Nephron progenitor cell (in vitro differentiated cells): ENCODE results near the gene SPR.
A peak's percentile ranks its signal among the peaks of the same experiment; 100 is the strongest.

Experiments
- DNase-seq: peaks from one replicate; pipeline ENCODE4 v3.0.0; 2021
- H3K27ac Mint-ChIP-seq: 2 replicates; pipeline ENCODE4 v1.8.0; 2021; ENCODE audit warnings: mild to moderate bottlenecking, moderate library complexity, mixed read lengths
- H3K27me3 Mint-ChIP-seq: 2 replicates; pipeline ENCODE4 v1.8.0; 2021; ENCODE audit warnings: mild to moderate bottlenecking, low read depth, mixed read lengths; ENCODE audit not compliant: poor library complexity
- H3K36me3 Mint-ChIP-seq: 2 replicates; pipeline ENCODE4 v1.8.0; 2021; ENCODE audit warnings: low read depth, mixed read lengths
- H3K4me1 Mint-ChIP-seq: 2 replicates; pipeline ENCODE4 v1.8.0; 2021; ENCODE audit warnings: mixed read lengths
- H3K4me3 Mint-ChIP-seq: 2 replicates; pipeline ENCODE4 v1.8.0; 2021; ENCODE audit warnings: mild to moderate bottlenecking, moderate library complexity, mixed read lengths
- H3K9me3 Mint-ChIP-seq: 2 replicates; pipeline ENCODE4 v1.8.0; 2021; ENCODE audit warnings: mild to moderate bottlenecking, moderate library complexity, mixed read lengths
- CTCF ChIP-seq: fragments of 200-600 bp; sonication (generic); IDR thresholded peaks from 2 replicates; pipeline ENCODE4 v1.5.0; 2021; ENCODE audit warnings: antibody characterized with exemption

The SPR gene

GRCh38 chr2:72892506-72893173 lies 5.4 kb downstream of the SPR start:
- DNase-seq, result peak; percentile 73
- H3K27me3 Mint-ChIP-seq, result peaks cover 78% of the 10 kb centered on the region
- H3K36me3 Mint-ChIP-seq, result no peaks in the 10 kb centered on the region
- H3K4me3 Mint-ChIP-seq, result no peak overlapping the region
- no peaks in the 10 kb centered on the region for H3K9me3 Mint-ChIP-seq
- peaks cover 22% of the 10 kb centered on the region for H3K4me1 Mint-ChIP-seq
- peak; percentile 83 for TF ChIP-seq CTCF
- no peak overlapping the region for H3K27ac Mint-ChIP-seq

GRCh38 chr2:72893594-72894319 lies 6.5 kb downstream of the SPR start:
- no peaks in the 10 kb centered on the region for H3K9me3 Mint-ChIP-seq
- peak; percentile 77 for DNase-seq
- H3K4me3 Mint-ChIP-seq, result no peak overlapping the region
- H3K27me3 Mint-ChIP-seq, result peaks cover 77% of the 10 kb centered on the region
- H3K27ac Mint-ChIP-seq, result no peak overlapping the region
- H3K4me1 Mint-ChIP-seq, result peaks cover 26% of the 10 kb centered on the region
- TF ChIP-seq CTCF, result peak; percentile 72
- no peaks in the 10 kb centered on the region for H3K36me3 Mint-ChIP-seq

DNA sequence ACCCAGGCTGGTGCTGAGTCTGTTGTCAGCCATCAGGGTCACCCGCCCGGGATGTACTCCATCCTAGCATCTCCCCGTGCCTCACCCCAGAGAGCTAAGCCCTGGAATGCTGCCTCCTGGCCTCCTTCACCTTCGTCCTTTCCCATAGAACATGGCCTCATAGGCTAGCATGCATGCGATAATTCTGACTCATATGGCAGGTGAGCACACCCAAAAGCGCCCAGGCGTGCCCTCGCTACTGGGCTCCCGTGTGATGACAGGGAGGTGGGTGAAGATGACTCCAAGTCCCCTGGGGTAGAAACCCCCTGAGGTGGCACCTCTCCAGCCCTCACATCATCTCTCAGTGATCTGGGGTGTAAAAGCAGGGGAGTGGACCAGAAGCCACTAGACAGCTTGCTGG lies 7.3 kb downstream of the SPR start:
- H3K27ac Mint-ChIP-seq, result no peak overlapping the region
- no peaks in the 10 kb centered on the region for H3K36me3 Mint-ChIP-seq
- no peak overlapping the region for H3K4me3 Mint-ChIP-seq
- H3K9me3 Mint-ChIP-seq, result no peaks in the 10 kb centered on the region
- peaks cover 26% of the 10 kb centered on the region for H3K4me1 Mint-ChIP-seq
- no peak for DNase-seq
- no peak for TF ChIP-seq CTCF
- peaks cover 77% of the 10 kb centered on the region for H3K27me3 Mint-ChIP-seq

- H3K36me3 Mint-ChIP-seq, result no peaks in the 10 kb centered on the region
- H3K4me3 Mint-ChIP-seq, result no peak overlapping the region
- no peak overlapping the region for H3K27ac Mint-ChIP-seq
- H3K27me3 Mint-ChIP-seq, result peaks cover 76% of the 10 kb centered on the region
- TF ChIP-seq CTCF, result no peak
- H3K4me1 Mint-ChIP-seq, result peaks cover 26% of the 10 kb centered on the region
- no peaks in the 10 kb centered on the region for H3K9me3 Mint-ChIP-seq
- DNase-seq, result no peak
Observed at GRCh38 chr2:72895154-72895553, 7.9 kb downstream of the SPR start.

DNA sequence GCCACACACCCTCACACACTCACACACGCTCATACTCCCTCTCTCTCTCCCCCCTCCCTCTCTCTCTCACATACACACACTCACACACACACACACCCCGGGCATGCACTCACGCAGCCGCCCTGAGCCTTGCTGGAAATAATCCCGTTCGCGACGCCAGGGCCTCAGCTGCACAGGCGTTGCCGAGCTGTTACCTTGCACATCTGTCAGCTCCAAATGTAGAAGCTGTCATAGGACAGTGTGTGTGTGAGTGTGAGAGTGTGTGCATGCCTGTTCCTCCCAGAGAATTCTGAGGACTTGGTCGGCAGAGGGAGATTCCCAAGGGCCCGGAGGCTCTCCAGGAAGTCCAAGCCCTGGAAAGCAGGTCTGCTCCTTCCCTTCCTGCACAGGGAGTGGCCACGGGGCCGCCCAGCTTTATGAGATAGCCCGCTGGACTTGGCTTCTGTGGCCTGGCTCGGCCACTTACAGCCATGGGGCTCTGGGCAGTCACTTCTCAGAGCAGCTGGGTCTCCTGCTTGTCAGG lies 8.6 kb downstream of the SPR start:
- H3K36me3 Mint-ChIP-seq, result no peaks in the 10 kb centered on the region
- no peaks in the 10 kb centered on the region for H3K9me3 Mint-ChIP-seq
- H3K4me3 Mint-ChIP-seq, result no peak overlapping the region
- no peak for DNase-seq
- H3K4me1 Mint-ChIP-seq, result peaks cover 26% of the 10 kb centered on the region
- peaks cover 72% of the 10 kb centered on the region for H3K27me3 Mint-ChIP-seq
- no peak overlapping the region for H3K27ac Mint-ChIP-seq
- TF ChIP-seq CTCF, result no peak
